Right cardiac atrium (tissue), 5 donors: ENCODE data around the gene SLC5A2. TPM values are rescaled to one million over a fixed set of nuclear protein-coding genes. Genes with fewer than 3 reads are reported as not detected.
"Not testable (repeated sequence)": the region's sequence is repeated elsewhere in the genome, so short reads cannot be mapped to it uniquely, and the experiment has no call there.

Source experiments
- ATAC-seq, 2 donors: fragments of 200-7000 bp; cut with Tn5 transposase; one replicate each; pipeline versions ENCODE4 v1.8.0 to v1.9.1; 2020; ENCODE audit warnings: moderate library complexity in 2 of 2, mild to moderate bottlenecking in 1 of 2
- DNase-seq, 3 donors: peaks; one replicate each; pipeline ENCODE4 v3.0.0-alpha.2; 2020
- H3K27ac ChIP-seq: one replicate; pipeline ENCODE4 v1.5.1; 2013; ENCODE audit warnings: mild to moderate bottlenecking, low read length, control low read depth, moderate library complexity
- H3K27me3 ChIP-seq: one replicate; pipeline ENCODE4 v1.6.1; 2013; ENCODE audit not compliant: control insufficient read depth, insufficient read depth
- H3K4me1 ChIP-seq: one replicate; pipeline ENCODE4 v1.6.1; 2013; ENCODE audit warnings: low read length; ENCODE audit not compliant: control insufficient read depth, insufficient read depth
- H3K4me3 ChIP-seq: one replicate; pipeline ENCODE4 v1.5.1; 2013; ENCODE audit warnings: low read length, control low read depth
- H3K9me3 ChIP-seq: one replicate; pipeline ENCODE4 v1.6.1; 2013; ENCODE audit warnings: low read length; ENCODE audit not compliant: control insufficient read depth
- WGBS: extraction: QIAGEN DNeasy Blood & Tissue Kit; methylation state at CpG from one replicate; pipeline ENCODE4 v1.1.7; 2013; 5-methylcytosine and 5-hydroxymethylcytosine counted together
- intact Hi-C, 4 donors: fragments of 100-400 bp; cut with DNase I; formaldehyde crosslinking; loops; one replicate each; pipeline versions ENCODE4 v1.11.0 to v1.14.0; 2022 to 2023
- polyA plus RNA-seq: library from polyadenylated mRNA; stranded (reverse); fragments of 200-250 nt; gene quantifications from one replicate; pipeline ENCODE4 v1.2.3, GENCODE V29; 2013
- total RNA-seq, 4 donors: library from RNA; stranded (reverse); fragmentation: NEBNext Ultra II Directional; extraction: Animal tissue kit (Norgen Biotek cat#: 25700); gene quantifications; one replicate each; pipeline ENCODE4 v1.2.1, GENCODE V29; 2021
- donor health status: healthy with polysubstance abuse.
- donor health status: DM: no; HTN: yes; CAD: no.
- donor health status: DM: no; HTN: no; CAD: no.
- donor health status: DM: no; HTN: yes; CAD: no; lungs with severe emphysema.
- donor health status: DM: yes; HTN: yes; CAD: no.

SLC5A2 gene
- total and polyA plus RNA-seq, 5 donors = 1.2 TPM; not detected in 4

DNA sequence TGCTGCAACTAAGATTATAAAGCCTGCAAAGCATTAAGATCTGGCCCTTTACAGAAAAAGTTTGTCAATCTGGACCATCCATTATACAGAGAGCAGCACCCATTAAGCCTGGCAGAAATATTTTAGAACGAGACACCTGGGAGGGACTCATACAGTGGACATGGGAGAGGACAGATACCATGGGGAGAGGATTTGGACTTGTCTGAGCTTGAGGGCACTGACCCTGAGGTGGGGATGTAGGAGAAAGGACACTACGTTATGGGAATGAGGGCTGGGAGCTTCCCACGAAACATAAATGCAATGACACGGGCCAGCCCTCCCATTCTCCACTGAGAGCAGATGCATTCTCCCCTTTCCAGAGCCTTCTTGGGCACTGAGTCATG lies 19.0 kb downstream of the SLC5A2 start:
- H3K9me3 ChIP-seq = no peaks in the 10 kb centered on the region
- DNase-seq = no peak
- H3K4me3 ChIP-seq = no peak overlapping the region
- H3K27me3 ChIP-seq = no peaks in the 10 kb centered on the region
- intact Hi-C loops = no loop called here
- no peak for ATAC-seq
- 84% methylated on average over 4 of the region's 4 CpGs for WGBS
- H3K4me1 ChIP-seq = peaks cover 3% of the 10 kb centered on the region
- no peak overlapping the region for H3K27ac ChIP-seq

DNA sequence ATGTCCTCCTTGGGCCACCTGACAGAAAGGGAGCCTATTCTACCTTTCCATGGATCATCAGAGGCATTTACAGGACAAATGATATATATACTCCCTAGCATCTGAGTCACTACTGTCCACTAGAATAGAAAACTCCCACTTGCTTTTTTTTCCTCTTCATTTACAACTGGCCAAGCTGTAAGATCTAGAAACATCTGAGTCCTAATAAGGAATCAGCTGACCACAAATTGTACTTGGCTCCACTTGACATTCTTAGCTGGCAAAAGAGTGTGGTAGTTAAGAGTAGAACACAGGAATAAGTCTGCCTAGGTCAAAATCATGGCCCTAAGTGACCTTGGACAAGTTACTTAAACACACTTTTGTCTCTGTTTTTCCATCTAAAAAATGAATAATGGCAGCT lies 20.1 kb downstream of the SLC5A2 start:
- H3K9me3 ChIP-seq = no peaks in the 10 kb centered on the region
- H3K4me3 ChIP-seq = no peak overlapping the region
- H3K27ac ChIP-seq = no peak overlapping the region
- H3K27me3 ChIP-seq = no peaks in the 10 kb centered on the region
- intact Hi-C loops = no loop called here
- peaks cover 3% of the 10 kb centered on the region for H3K4me1 ChIP-seq
- ATAC-seq = no peak
- DNase-seq = no peak

DNA sequence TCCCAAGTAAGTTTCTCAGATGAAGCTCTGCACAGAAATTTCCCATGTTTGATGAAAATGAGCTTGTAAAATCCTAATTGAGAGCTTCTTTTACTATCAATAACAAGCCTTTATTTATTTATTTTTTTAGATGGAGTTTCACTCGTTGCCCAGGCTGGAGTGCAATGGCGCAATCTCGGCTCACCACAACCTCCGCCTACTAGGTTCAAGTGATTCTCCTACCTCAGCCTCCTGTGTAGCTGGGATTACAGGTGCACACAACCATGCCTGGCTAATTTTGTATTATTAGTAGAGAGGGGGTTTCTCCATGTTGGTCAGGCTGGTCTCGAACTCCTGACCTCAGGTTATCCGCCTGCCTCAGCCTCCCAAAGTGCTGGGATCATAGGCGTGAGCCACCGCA lies 20.6 kb downstream of the SLC5A2 start:
- H3K4me3 ChIP-seq, H3K4me1 ChIP-seq, H3K27me3 ChIP-seq, DNase-seq, H3K9me3 ChIP-seq, H3K27ac ChIP-seq, ATAC-seq, intact Hi-C loops: not testable (repeated sequence)
- WGBS = 93% methylated on average over 8 of the region's 8 CpGs

DNA sequence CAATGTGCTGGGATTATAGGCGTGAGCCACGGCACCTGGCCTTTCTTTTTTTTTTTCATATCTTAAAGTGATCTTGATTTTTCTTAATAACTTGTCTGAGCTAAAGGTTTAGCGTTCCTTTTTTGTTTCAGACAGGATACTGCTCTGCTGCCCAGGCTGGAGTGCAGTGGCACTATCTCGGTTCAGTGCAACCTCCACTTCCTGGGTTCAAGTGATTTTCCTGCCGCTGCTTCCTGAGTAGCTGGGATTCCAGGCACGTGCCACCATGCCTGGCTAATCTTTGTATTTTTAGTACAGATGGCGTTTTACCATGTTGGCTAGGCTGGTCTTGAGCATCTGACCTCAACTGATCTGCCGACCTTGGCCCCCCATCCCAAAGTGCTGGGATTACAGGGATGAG lies 21.2 kb downstream of the SLC5A2 start:
- no peak overlapping the region for H3K27ac ChIP-seq
- H3K4me1 ChIP-seq = peaks cover 3% of the 10 kb centered on the region
- DNase-seq (no peak), ATAC-seq (no peak)
- H3K4me3 ChIP-seq = no peak overlapping the region
- intact Hi-C loops = no loop called here
- H3K27me3 ChIP-seq = no peaks in the 10 kb centered on the region
- H3K9me3 ChIP-seq = no peaks in the 10 kb centered on the region
- WGBS = 40% methylated on average over 8 of the region's 8 CpGs

DNA sequence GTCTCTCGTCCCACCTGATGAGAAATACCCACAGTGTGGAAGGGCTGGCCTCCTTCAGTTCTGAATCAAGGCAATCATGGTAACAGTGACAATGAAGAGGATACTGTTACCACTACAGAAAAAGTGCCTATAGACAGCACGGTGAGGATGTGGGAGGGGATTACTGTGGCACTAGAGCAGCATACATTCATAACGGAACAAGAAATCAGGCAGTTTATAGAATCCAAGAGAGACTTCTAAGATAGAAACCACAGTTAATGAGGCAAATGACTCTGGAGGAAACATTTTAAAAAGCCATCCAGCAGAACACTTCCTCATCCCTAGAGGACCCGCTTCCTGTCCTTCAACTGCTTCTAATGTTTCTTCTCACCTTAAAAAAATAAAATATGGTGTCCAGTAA lies 22.6 kb downstream of the SLC5A2 start:
- Histone ChIP-seq H3K27me3 (no peaks in the 10 kb centered on the region), H3K4me3 (no peak overlapping the region), H3K27ac (no peak overlapping the region), H3K4me1 (peaks cover 3% of the 10 kb centered on the region), H3K9me3 (no peaks in the 10 kb centered on the region)
- DNase-seq (no peak), ATAC-seq (no peak)
- 66% methylated on average over 4 of the region's 4 CpGs for WGBS
- intact Hi-C loops = no loop called here

DNA sequence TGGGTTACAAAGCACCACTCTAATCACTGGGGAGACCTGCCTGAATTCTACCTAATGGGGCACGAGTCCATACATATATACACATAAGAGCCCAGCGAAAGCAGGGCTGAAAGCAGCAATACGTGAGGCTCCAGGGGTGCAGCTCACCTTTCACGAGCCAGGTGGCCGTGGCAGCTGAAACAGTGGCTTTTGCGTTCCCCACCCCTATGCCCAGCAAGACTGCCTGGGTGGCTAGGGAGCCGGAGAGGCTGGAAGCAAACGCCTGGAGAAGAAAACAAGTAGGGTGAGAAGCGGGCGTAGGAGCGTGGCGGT lies 24.6 kb downstream of the SLC5A2 start:
- peak in 1 of 3 donors; percentile 63 for DNase-seq
- ATAC-seq = no peak
- Histone ChIP-seq H3K27me3 (no peaks in the 10 kb centered on the region), H3K9me3 (no peaks in the 10 kb centered on the region), H3K4me3 (peak overlapping the region; percentile 99), H3K27ac (peak overlapping the region; percentile 100), H3K4me1 (peaks cover 3% of the 10 kb centered on the region)
- intact Hi-C loops = no loop called here
- WGBS = 3% methylated on average over 12 of the region's 12 CpGs

DNA sequence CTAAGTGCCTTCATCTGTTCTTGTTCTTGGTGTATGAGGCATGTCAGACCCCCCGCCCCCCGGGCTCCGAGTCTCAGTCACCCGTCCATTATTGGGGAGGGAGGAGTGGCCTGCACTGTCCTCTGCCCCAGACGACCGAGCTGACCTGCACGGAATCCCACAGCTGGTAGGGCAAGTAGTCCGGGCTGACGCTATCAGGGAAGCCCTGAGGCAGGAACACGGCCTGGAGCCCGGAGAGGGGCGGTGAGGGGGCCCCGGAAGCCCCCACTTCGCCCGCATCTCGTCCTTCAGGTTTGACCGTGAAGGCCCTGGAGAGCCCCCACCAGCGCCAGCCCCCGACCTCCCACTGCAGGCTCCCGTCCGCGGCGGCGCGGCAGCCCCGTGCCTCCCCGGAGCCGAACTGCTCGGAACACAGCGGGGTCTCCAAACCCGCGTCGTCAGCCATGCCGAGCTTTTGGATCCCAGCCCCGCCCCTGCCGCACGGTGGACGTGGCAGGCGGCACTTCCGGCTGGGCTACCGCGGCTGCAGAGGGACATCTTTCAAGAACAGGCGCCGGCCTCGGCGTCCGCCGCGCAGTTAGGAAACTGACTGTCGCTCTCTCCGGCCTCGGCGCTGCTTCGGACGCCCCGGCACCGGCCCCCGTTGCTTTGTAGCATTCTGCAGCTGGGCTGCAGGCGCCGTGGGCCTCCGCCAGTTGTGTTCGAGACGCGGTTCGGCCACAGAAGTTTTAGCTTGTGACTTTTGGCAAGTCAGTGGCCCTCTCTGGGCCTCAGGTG lies 25.2 kb downstream of the SLC5A2 start, which contains the start of gene RUSF1:
Gene RUSF1 (minus strand): TSS at position 463 of the 777 bp plus-strand sequence. CDS start 18 bp downstream, at position 445.
- H3K9me3 ChIP-seq = no peaks in the 10 kb centered on the region
- peaks cover 3% of the 10 kb centered on the region for H3K4me1 ChIP-seq
- peak; percentile 96 for ATAC-seq
- H3K27me3 ChIP-seq = no peaks in the 10 kb centered on the region
- DNase-seq = peak; percentile 94 to 98 (median 97)
- H3K27ac ChIP-seq = peak within 1 kb of the TSS; percentile 100
- peak within 1 kb of the TSS; percentile 99 for H3K4me3 ChIP-seq
- intact Hi-C loops = no loop called here
- WGBS = under 1% methylated on average over 65 of the region's 65 CpGs

DNA sequence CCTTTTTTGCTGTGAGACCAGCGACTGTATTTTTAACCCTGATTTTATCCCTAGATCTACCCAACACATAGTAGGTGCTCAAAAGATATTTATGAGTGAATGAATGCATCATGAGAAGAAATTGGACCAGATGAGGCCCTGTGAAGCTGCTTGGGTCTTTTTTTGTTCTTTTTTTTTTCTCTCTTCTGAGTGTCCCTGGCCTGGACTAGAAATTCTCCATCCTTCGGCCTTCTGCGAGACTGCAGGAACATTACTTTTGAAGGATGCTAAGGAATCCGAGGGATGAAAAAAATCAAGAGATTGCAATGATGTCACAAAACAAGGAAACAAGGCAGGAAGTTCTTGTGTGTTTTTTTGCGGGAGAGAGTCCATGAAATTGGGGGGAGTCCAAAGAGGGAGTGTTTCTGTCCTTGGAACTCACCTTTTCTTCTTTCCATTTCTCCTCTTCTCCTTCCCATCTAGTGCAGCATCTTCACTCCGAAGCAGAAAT lies 25.8 kb downstream of the SLC5A2 start:
- ATAC-seq (peak; percentile 3 to 18), DNase-seq (no peak)
- intact Hi-C loops = no loop called here
- H3K27ac ChIP-seq = peak overlapping the region; percentile 100
- no peaks in the 10 kb centered on the region for H3K9me3 ChIP-seq
- H3K4me1 ChIP-seq = peaks cover 3% of the 10 kb centered on the region
- 9% methylated on average over 6 of the region's 6 CpGs for WGBS
- H3K27me3 ChIP-seq = no peaks in the 10 kb centered on the region
- H3K4me3 ChIP-seq = peak overlapping the region; percentile 99

DNA sequence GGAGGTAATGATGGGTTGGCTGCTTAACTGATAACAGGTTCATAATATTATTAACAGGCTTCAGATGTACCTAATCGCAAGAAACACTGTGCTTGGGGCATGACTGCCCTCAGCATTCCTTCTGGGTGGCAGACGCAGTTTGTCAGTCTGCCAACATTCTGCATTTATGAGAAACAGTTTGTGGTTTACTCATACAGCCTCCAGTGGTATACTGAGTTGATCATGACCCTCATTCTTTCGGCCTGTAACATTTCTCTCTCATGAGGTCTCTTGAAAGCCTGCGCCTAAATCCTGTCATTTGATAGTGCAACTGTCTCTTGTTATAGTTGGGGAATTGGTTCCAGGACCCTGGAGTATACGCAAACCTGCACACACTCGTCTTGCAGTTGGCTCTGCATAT lies 30.2 kb downstream of the SLC5A2 start:
- 70% methylated on average over 6 of the region's 6 CpGs for WGBS
- ATAC-seq = no peak
- Histone ChIP-seq H3K27ac (no peak overlapping the region), H3K4me3 (no peak overlapping the region), H3K4me1 (no peaks in the 10 kb centered on the region), H3K27me3 (no peaks in the 10 kb centered on the region), H3K9me3 (no peaks in the 10 kb centered on the region)
- intact Hi-C loops = loop anchor here in 1 of 4 donors (10.0 kb wide), 1 partner anchor 362 kb away; the partner anchor contains the start of gene ZNF267
- DNase-seq = no peak

DNA sequence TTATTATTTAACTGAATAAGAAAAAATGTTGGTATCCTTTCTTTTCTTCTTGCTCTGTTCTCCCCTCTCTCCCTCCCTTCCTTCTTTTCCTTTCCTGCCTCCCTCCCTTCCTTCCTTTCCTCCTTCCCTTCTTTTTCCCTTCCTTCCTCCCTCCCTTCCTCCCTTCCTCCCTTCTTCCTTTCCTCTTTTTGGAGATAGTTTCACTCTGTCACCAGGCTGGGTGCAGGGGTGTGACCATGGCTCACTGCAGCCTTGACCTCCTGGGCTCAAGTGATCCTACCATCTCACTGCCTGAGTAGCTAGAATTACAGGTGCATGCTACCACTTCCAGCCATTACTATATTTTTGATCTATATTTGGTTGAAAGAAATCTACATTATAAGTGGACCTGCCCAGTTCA lies 31.0 kb downstream of the SLC5A2 start:
- no peak for ATAC-seq
- Histone ChIP-seq H3K4me1 (no peaks in the 10 kb centered on the region), H3K27me3 (no peaks in the 10 kb centered on the region), H3K27ac (no peak overlapping the region), H3K4me3 (no peak overlapping the region), H3K9me3 (no peaks in the 10 kb centered on the region)
- DNase-seq = no peak
- intact Hi-C loops = loop anchor here in 1 of 4 donors (10.0 kb wide), 1 partner anchor 361 kb away; the partner anchor contains the start of gene ZNF267

DNA sequence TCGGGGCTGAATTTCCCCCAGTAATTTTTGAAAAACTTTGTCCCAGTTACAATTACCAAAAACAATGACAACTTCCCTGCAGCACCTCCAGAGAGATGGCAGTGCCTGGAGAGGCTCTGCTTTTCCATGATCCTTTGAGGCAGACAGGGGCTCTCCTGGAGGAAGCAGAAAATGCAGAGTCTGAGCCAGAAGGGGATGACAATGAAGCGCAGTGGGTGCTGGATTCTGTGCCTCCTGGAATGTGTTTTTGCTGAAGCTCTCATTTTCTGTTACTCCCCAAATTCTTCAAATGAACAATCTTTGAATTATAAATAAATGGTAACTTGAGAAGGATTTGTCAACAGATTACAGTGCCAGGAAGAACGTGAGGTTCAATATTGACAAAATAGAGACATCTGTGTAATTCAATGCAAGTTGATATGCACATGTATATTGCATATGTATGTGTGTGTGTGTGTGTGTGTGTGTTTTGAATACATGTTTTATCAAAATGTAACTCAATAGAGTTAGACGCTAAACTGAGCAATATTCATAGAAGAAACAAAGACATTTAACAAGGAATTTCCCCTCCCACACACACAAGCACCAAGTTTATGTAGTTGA lies 35.0 kb downstream of the SLC5A2 start:
- Histone ChIP-seq H3K9me3 (no peaks in the 10 kb centered on the region), H3K4me1 (no peaks in the 10 kb centered on the region), H3K27me3 (no peaks in the 10 kb centered on the region), H3K4me3 (no peak overlapping the region), H3K27ac (no peak overlapping the region)
- no peak for DNase-seq
- 75% methylated on average over 4 of the region's 4 CpGs for WGBS
- intact Hi-C loops = loop anchor here in 1 of 4 donors (10.0 kb wide), 1 partner anchor 357 kb away; the partner anchor contains the start of gene ZNF267
- ATAC-seq = no peak
